ENCODE results near the gene PMVK. TPM values are rescaled to one million over a fixed set of nuclear protein-coding genes. Genes with fewer than 3 reads are reported as not detected.

PMVK gene
- total RNA-seq, 2 donors from 2014 or later: 9.7 to 13.8 TPM

DNA sequence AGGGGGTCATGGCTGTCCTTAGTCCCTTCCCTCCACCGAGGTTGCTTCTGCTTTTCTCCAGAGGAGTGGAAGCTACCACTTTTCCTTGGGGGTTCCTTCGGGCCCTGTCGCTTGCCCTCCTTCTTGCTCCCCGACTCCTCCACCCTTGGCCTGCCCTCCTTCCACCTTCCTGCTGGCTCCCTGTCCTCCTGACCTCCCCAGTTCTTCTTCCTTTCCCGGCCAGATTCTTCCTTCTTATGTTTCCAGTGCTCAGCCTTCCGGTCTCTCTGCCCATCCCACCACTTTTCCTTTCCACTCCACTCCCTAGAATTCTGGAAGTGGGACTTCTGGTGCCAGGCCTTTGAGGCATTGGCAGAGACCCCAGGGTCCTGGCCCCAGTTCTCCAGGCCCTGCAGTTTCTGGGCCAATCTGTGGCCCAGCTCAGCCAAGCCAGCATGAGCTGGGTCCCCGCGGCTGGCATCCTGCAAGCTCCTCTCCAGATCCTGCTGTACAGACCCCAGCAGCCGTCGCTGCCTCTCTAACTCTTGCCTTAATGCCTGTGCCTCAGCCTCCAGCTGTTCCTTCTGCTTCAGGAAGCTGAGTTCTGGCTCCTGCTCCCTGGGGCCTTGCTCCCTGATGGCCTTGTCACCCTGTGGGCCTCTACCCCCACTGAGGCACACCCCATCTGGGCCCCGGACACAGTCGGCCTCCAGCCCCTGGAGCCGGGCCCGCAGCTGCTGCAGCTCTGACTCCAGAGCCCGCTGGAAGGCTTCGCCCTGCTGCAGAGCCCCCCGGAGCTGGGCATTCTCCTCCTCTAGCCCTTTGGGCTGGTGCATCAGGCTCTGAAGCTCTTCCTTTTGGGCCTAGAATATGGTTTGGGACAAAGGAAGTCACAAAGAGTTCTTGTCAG is 9.7 kb upstream of the PMVK start:
- no peak for DNase-seq (ENCODE audit: low spot score)
- H3K27ac ChIP-seq: no peak overlapping the region
- no peak for ATAC-seq (ENCODE audit: insufficient number of reproducible peaks, low FRiP score, low read depth)
- H3K4me3 ChIP-seq: no peak overlapping the region
- H3K27me3 ChIP-seq (replicated peaks; ENCODE audit: insufficient read depth): no peaks in the 10 kb centered on the region
- peaks cover 4 to 11% of the 10 kb centered on the region in 2 donors for H3K4me1 ChIP-seq (ENCODE audit: control insufficient read depth in 1 of 2, low read depth in 2 of 2)
- peaks cover 24% of the 10 kb centered on the region for H3K36me3 ChIP-seq
- no peaks in the 10 kb centered on the region for H3K9me3 ChIP-seq
- TF ChIP-seq, protein P1, sequence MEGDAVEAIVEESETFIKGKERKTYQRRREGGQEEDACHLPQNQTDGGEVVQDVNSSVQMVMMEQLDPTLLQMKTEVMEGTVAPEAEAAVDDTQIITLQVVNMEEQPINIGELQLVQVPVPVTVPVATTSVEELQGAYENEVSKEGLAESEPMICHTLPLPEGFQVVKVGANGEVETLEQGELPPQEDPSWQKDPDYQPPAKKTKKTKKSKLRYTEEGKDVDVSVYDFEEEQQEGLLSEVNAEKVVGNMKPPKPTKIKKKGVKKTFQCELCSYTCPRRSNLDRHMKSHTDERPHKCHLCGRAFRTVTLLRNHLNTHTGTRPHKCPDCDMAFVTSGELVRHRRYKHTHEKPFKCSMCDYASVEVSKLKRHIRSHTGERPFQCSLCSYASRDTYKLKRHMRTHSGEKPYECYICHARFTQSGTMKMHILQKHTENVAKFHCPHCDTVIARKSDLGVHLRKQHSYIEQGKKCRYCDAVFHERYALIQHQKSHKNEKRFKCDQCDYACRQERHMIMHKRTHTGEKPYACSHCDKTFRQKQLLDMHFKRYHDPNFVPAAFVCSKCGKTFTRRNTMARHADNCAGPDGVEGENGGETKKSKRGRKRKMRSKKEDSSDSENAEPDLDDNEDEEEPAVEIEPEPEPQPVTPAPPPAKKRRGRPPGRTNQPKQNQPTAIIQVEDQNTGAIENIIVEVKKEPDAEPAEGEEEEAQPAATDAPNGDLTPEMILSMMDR (IDR thresholded peaks at IDR 0.05): no peak

DNA sequence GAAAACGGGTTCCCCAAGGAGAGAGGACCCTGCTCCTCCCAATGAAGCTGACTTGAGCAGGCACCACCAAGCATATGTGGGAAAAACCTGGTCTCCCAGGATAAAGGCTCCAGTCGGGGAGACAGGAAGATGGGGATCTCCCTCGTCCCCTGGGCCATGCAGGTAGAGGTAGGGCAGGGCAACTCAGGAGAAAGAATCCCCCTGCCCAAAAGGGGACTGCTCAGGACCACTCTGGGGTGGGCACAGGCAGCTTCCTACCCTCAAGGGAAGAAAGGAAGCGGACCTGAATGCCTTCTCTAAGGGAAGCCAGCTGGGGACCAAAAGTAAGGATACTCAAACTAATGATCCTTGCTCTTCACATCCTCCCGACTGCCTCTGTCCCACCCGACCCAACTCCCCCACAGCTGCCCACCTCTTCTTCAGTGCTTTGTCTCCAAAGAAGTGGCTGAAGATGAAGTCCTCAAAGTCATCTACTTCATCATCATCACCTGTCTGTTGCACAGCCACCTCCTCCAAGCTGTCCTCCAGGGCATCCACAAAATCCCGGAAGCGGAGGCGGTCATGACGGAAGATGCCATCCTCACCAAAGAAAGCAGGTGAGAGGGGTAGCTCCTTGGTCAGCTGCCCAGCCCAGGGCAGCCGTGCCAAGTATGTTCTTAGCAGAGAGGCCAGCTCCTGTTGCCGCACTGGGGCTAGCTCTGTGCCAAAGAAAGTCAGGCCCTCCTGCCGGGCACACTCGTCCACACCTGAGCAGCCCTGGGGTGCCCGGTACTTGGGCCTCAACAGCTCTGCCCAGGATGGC is 8.8 kb upstream of the PMVK start:
- ATAC-seq (ENCODE audit: insufficient number of reproducible peaks, low FRiP score, low read depth) (no peak), DNase-seq (ENCODE audit: low spot score) (no peak)
- peaks cover 4 to 11% of the 10 kb centered on the region in 2 donors for H3K4me1 ChIP-seq (ENCODE audit: control insufficient read depth in 1 of 2, low read depth in 2 of 2)
- H3K4me3 ChIP-seq: no peak overlapping the region
- H3K36me3 ChIP-seq: peaks cover 17% of the 10 kb centered on the region
- no peaks in the 10 kb centered on the region for H3K27me3 ChIP-seq (replicated peaks; ENCODE audit: insufficient read depth)
- no peak overlapping the region for H3K27ac ChIP-seq
- no peaks in the 10 kb centered on the region for H3K9me3 ChIP-seq
- TF ChIP-seq, protein P1 (IDR thresholded peaks at IDR 0.05): no peak

DNA sequence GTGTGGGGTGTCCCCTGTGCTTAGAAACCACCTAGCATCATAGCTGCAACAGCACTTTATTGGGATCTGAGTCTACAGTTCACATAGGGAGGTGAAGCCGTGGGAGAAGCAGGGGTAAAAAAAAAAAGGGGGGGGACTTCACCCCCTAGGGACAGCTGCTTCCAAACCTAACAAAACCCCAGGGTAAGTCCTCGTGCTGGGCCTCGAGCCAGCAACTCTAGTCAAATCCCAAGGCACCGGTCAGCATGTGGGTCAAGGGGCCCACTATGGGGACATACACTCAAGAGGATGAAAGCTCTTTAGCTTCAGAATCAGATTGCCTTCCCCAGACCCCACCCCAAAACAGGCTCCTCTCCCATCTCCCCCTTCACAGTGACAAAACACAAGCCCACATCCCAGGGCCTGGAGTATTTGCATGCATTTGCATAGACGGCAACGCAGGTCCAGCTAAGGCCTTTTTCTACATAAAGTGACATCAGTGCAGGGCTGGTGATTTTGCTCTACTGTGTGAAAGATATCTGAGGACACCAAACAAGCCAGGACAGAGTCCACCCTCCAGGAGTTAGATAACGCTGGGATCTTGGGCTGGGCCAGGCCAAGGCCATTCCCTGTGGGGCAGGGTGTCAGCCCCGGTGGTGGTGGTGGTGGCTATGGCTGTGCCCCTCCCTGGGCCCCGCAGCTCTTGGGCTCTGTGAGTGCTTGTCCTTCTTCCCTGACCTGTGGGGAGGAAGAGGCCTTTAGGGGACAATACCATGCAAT is 8.1 kb upstream of the PMVK start:
- no peak overlapping the region for H3K4me3 ChIP-seq
- no peaks in the 10 kb centered on the region for H3K9me3 ChIP-seq
- H3K27ac ChIP-seq: no peak overlapping the region
- peaks cover 4 to 17% of the 10 kb centered on the region in 2 donors for H3K4me1 ChIP-seq (ENCODE audit: control insufficient read depth in 1 of 2, low read depth in 2 of 2)
- H3K27me3 ChIP-seq (replicated peaks; ENCODE audit: insufficient read depth): no peaks in the 10 kb centered on the region
- DNase-seq (ENCODE audit: low spot score) (no peak), ATAC-seq (ENCODE audit: insufficient number of reproducible peaks, low FRiP score, low read depth) (no peak)
- TF ChIP-seq, protein P1 (IDR thresholded peaks at IDR 0.05): no peak
- peaks cover 17% of the 10 kb centered on the region for H3K36me3 ChIP-seq

DNA sequence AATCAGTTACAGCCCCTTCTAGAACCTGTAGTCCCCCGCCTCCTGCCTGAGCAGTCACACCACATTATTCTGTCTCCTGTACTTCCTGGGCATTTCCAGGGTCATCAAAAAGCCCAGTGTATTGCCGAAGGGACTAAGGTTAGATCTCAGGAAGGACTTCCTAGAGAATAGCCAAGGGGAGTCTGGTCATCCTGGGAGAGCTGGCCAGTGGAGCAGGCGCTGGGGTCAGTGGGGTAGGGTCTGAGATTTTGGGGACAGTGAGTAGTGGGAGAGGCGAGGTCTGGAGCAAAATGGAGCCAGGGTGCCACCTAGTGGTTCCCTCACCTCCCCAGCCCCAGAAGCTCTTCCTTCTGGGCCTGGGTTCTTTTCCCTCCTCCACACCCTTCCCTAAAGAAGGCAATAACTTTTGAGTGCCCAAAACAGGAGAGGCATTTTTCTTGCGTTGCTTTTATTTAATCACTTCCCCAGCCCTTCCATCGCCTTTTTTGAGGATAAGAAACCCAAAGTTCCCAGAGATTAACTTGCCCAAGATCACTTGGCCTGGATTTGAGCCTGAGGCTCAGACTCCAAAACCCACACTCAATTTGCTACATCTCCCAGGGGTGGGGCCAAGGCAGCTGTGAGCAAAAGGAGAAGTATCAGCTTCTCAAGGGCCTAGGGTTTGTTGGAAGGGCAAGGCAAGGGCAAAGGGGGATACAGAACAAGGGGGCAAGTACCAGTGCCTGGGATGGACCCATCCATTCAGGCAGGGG is 7.3 kb upstream of the PMVK start:
- DNase-seq (ENCODE audit: low spot score) (no peak), ATAC-seq (ENCODE audit: insufficient number of reproducible peaks, low FRiP score, low read depth) (no peak)
- Histone ChIP-seq H3K9me3 (no peaks in the 10 kb centered on the region), H3K27ac (no peak overlapping the region), H3K4me3 (no peak overlapping the region), H3K27me3 (replicated peaks; ENCODE audit: insufficient read depth) (no peaks in the 10 kb centered on the region), H3K36me3 (peaks cover 17% of the 10 kb centered on the region), H3K4me1 (ENCODE audit: control insufficient read depth in 1 of 2, low read depth in 2 of 2) (peaks cover 4 to 17% of the 10 kb centered on the region in 2 donors)
- TF ChIP-seq, protein P1 (IDR thresholded peaks at IDR 0.05): peak; percentile 48
